Sigmoid colon (tissue), 7 donors: ENCODE measurements around the gene CAMK4. TPM values are rescaled to one million over a fixed set of nuclear protein-coding genes. Genes with fewer than 3 reads are reported as not detected.

ENCODE experiments used
- DNase-seq: peaks from one replicate; pipeline ENCODE4 v3.0.0-alpha.2; 2019
- H3K27ac ChIP-seq, 4 donors: fragments of 200-600 bp; sonication (generic); one replicate each; pipeline ENCODE4 v1.5.1; 2016 to 2019; ENCODE audit warnings: mild to moderate bottlenecking in 1 of 4
- H3K27me3 ChIP-seq, 3 donors: fragments of 200-600 bp; sonication (generic); one replicate each; pipeline ENCODE4 v1.5.1; 2019; ENCODE audit warnings: mild to moderate bottlenecking in 1 of 3
- H3K36me3 ChIP-seq, 4 donors: fragments of 200-600 bp; sonication (generic); one replicate each; pipeline ENCODE4 v1.5.1; 2016 to 2019
- H3K4me1 ChIP-seq, 4 donors: fragments of 200-600 bp; sonication (generic); one replicate each; pipeline ENCODE4 v1.5.1; 2017 to 2019
- H3K4me3 ChIP-seq, 4 donors: fragments of 200-600 bp; sonication (generic); one replicate each; pipeline ENCODE4 v1.5.1; 2017 to 2019; ENCODE audit warnings: mild to moderate bottlenecking in 2 of 4, moderate library complexity in 1 of 4
- H3K9me3 ChIP-seq, 4 donors: fragments of 200-600 bp in 3 of 4; sonication (generic) in 3 of 4; one replicate each; pipeline versions ENCODE4 v1.5.1 to v1.6.1; 2013 to 2019
- EP300 ChIP-seq, 4 donors: sonication (generic); formaldehyde crosslinking; IDR thresholded peaks; one replicate each; pipeline ENCODE4 v1.6.1; 2017; ENCODE audit warnings: antibody characterized with exemption in 4 of 4
- POLR2A ChIP-seq, 2 donors: fragments of 450-650 bp; IDR thresholded peaks; one replicate each; pipeline ENCODE4 v1.6.1; 2016; ENCODE audit warnings: antibody characterized with exemption in 2 of 2, mild to moderate bottlenecking in 2 of 2, moderate library complexity in 2 of 2
- POLR2AphosphoS5 ChIP-seq, 4 donors: sonication (generic); formaldehyde crosslinking; IDR thresholded peaks; one replicate each; pipeline ENCODE4 v1.6.1; 2017; ENCODE audit warnings: antibody characterized with exemption in 4 of 4
- WGBS, 2 donors: extraction: QIAGEN DNeasy Blood & Tissue Kit; methylation state at CpG; one replicate each; pipeline ENCODE4 v1.1.7; 2013; 5-methylcytosine and 5-hydroxymethylcytosine counted together
- intact Hi-C: fragments of 100-400 bp; cut with DNase I; formaldehyde crosslinking; loops from one replicate; pipeline ENCODE4 v1.15.1; 2023
- polyA plus RNA-seq, 3 donors: library from polyadenylated mRNA; stranded (reverse); fragments of 200-250 nt; gene quantifications; one replicate each; pipeline ENCODE4 v1.2.3, GENCODE V29; 2013
- total RNA-seq, 4 donors: library from RNA; depleted of rRNA; stranded (reverse); fragments of >200 nt; gene quantifications; one replicate each; pipeline ENCODE4 v1.1.0, GENCODE V29; 2016
- TF ChIP-seq, protein P1 (sequence below), 4 experiments: fragments of 450-650 bp in 3 of 4; fragments of 200-600 bp in 1 of 4; IDR thresholded peaks; one replicate each; pipeline ENCODE4 v1.5.1; 2016 to 2019; ENCODE audit warnings: antibody characterized with exemption in 4 of 4, mild to moderate bottlenecking in 3 of 4, moderate library complexity in 2 of 4
- donor health status: healthy with polysubstance abuse.
- donor health status: Bipolar disorder and iron deficiency.
- donor health status: healthy.

The CAMK4 gene
- total and polyA plus RNA-seq, 7 donors = 0.23 to 4.0 (median 2.3) TPM

DNA sequence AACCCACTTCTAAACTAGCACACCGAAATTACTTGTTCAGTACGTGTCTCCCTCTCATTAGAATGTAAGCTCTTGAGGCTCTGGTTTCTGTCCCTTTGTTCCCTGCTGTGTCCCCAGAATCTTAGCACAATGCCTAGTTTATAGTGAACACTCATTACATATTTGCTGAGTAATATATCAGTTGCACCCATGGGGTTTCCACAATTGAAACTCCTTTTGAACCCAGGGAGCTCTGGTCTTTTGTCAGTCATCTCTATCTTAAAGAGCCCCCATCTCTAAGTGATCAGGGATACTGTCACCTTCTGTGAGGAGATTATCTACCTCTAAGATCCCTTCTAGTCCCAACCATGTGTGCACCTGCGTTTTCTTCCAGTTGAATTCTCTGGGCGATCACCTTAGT is 12.8 kb downstream of the CAMK4 start:
- intact Hi-C loops = no loop called here
- Histone ChIP-seq H3K27me3 (no peaks in the 10 kb centered on the region), H3K9me3 (no peaks in the 10 kb centered on the region), H3K36me3 (no peaks in the 10 kb centered on the region), H3K27ac (no peak overlapping the region), H3K4me3 (no peak overlapping the region), H3K4me1 (no peaks in the 10 kb centered on the region)
- WGBS, 2 donors = 83 to 87% methylated on average over 4 of the region's 4 CpGs
- no peak for DNase-seq
- TF ChIP-seq POLR2A (IDR thresholded peaks at IDR 0.05) (no peak), EP300 (IDR thresholded peaks at IDR 0.05) (no peak), POLR2AphosphoS5 (IDR thresholded peaks at IDR 0.05) (no peak)
- TF ChIP-seq, protein P1, sequence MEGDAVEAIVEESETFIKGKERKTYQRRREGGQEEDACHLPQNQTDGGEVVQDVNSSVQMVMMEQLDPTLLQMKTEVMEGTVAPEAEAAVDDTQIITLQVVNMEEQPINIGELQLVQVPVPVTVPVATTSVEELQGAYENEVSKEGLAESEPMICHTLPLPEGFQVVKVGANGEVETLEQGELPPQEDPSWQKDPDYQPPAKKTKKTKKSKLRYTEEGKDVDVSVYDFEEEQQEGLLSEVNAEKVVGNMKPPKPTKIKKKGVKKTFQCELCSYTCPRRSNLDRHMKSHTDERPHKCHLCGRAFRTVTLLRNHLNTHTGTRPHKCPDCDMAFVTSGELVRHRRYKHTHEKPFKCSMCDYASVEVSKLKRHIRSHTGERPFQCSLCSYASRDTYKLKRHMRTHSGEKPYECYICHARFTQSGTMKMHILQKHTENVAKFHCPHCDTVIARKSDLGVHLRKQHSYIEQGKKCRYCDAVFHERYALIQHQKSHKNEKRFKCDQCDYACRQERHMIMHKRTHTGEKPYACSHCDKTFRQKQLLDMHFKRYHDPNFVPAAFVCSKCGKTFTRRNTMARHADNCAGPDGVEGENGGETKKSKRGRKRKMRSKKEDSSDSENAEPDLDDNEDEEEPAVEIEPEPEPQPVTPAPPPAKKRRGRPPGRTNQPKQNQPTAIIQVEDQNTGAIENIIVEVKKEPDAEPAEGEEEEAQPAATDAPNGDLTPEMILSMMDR (IDR thresholded peaks at IDR 0.05) = no peak

- H3K27ac ChIP-seq = no peak overlapping the region
- intact Hi-C loops = no loop called here
- no peaks in the 10 kb centered on the region for H3K36me3 ChIP-seq
- TF ChIP-seq EP300 (IDR thresholded peaks at IDR 0.05) = no peak
- TF ChIP-seq POLR2AphosphoS5 (IDR thresholded peaks at IDR 0.05) = no peak
- TF ChIP-seq POLR2A (IDR thresholded peaks at IDR 0.05) = no peak
- TF ChIP-seq, protein P1 (IDR thresholded peaks at IDR 0.05) = no peak
- H3K27me3 ChIP-seq = no peaks in the 10 kb centered on the region
- no peak overlapping the region for H3K4me3 ChIP-seq
- DNase-seq = no peak
- H3K4me1 ChIP-seq = no peaks in the 10 kb centered on the region
- no peaks in the 10 kb centered on the region for H3K9me3 ChIP-seq
Observed at GRCh38 chr5:111237470-111237869, 13.3 kb downstream of the CAMK4 start.

DNA sequence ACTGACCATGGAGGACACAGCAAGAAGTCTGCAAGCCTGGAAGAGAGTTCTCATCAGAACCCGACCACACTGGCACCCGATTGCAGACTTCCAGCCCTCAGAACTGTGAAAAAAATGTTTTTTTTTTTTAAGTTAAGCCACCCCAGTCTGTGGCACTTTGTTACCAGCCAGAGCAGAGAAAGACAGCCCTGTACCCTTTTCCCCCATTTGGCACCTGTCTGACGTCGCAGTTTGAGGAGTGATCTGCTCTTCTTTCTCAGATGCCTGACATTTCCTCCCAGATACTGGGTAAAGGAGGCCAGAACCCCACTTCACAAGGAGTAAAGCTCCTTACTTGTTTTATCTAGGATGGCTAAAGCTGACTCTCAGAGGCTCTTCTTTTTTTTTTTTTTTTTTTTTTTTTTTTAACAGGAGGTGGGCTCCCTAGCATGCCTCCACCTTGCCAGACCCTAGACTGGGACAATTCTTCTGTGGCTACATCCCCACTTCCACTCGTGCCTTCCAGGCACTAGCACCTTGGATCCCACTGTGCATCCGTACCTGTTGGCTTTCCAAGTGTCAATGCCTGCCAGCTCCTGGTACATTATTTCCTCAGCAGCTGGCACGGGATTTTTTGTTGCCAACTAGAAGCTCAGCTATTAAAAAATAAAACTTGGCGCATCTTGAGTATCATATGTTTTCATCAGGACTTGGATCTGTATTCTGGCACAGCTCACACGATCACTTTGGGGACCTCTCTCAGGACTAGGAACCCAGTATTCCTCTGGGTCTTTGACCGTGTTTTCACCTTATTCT is 14.4 kb downstream of the CAMK4 start:
- intact Hi-C loops = no loop called here
- H3K27ac ChIP-seq = no peak overlapping the region
- H3K4me1 ChIP-seq = no peaks in the 10 kb centered on the region
- WGBS, 2 donors = 80 to 86% methylated on average over 10 of the region's 10 CpGs
- no peak overlapping the region for H3K4me3 ChIP-seq
- TF ChIP-seq EP300 (IDR thresholded peaks at IDR 0.05) (no peak), POLR2AphosphoS5 (IDR thresholded peaks at IDR 0.05) (no peak), POLR2A (IDR thresholded peaks at IDR 0.05) (no peak)
- TF ChIP-seq, protein P1 (IDR thresholded peaks at IDR 0.05) = no peak
- no peaks in the 10 kb centered on the region for H3K27me3 ChIP-seq
- no peak for DNase-seq
- no peaks in the 10 kb centered on the region for H3K36me3 ChIP-seq
- H3K9me3 ChIP-seq = no peaks in the 10 kb centered on the region

- H3K27ac ChIP-seq = no peak overlapping the region
- TF ChIP-seq EP300 (IDR thresholded peaks at IDR 0.05) (no peak), POLR2AphosphoS5 (IDR thresholded peaks at IDR 0.05) (no peak), POLR2A (IDR thresholded peaks at IDR 0.05) (no peak)
- TF ChIP-seq, protein P1 (IDR thresholded peaks at IDR 0.05) = no peak
- H3K27me3 ChIP-seq = no peaks in the 10 kb centered on the region
- intact Hi-C loops = no loop called here
- no peak overlapping the region for H3K4me3 ChIP-seq
- no peaks in the 10 kb centered on the region for H3K36me3 ChIP-seq
- no peaks in the 10 kb centered on the region for H3K9me3 ChIP-seq
- no peak for DNase-seq
- H3K4me1 ChIP-seq = no peaks in the 10 kb centered on the region
- 86 to 94% methylated on average over 3 of the region's 3 CpGs for WGBS, 2 donors
Observed at GRCh38 chr5:111241696-111242095, 17.5 kb downstream of the CAMK4 start.

- TF ChIP-seq EP300 (IDR thresholded peaks at IDR 0.05) = no peak
- TF ChIP-seq POLR2A (IDR thresholded peaks at IDR 0.05) = no peak
- TF ChIP-seq, protein P1 (IDR thresholded peaks at IDR 0.05) = no peak
- TF ChIP-seq POLR2AphosphoS5 (IDR thresholded peaks at IDR 0.05) = no peak
- 83 to 86% methylated on average over 10 of the region's 10 CpGs for WGBS, 2 donors
- H3K9me3 ChIP-seq = no peaks in the 10 kb centered on the region
- no peak overlapping the region for H3K27ac ChIP-seq
- H3K36me3 ChIP-seq = no peaks in the 10 kb centered on the region
- DNase-seq = no peak
- H3K27me3 ChIP-seq = no peaks in the 10 kb centered on the region
- no peak overlapping the region for H3K4me3 ChIP-seq
- H3K4me1 ChIP-seq = no peaks in the 10 kb centered on the region
- intact Hi-C loops = no loop called here
Observed at GRCh38 chr5:111242606-111243005, 18.4 kb downstream of the CAMK4 start.
